LNCAP (cell line): ENCODE measurements around the gene ITGA1.

Experiments used
- CTCF ChIP-seq: fragments of 450-650 bp; IDR thresholded peaks from 2 replicates; pipeline ENCODE4 v1.5.1; 2017; ENCODE audit warnings: mild to moderate bottlenecking

The ITGA1 gene

GRCh38 chr5:52999344-52999949 lies 211.7 kb downstream of the ITGA1 start:
- no peak for TF ChIP-seq CTCF

GRCh38 chr5:53001541-53001940 lies 213.8 kb downstream of the ITGA1 start:
- no peak for TF ChIP-seq CTCF

- no peak for TF ChIP-seq CTCF
Measured at GRCh38 chr5:53002491-53002890, 214.8 kb downstream of the ITGA1 start.

- TF ChIP-seq CTCF = no peak
Measured at GRCh38 chr5:53003144-53003543, 215.4 kb downstream of the ITGA1 start.

GRCh38 chr5:53006911-53007890 lies 219.5 kb downstream of the ITGA1 start:
- no peak for TF ChIP-seq CTCF

DNA sequence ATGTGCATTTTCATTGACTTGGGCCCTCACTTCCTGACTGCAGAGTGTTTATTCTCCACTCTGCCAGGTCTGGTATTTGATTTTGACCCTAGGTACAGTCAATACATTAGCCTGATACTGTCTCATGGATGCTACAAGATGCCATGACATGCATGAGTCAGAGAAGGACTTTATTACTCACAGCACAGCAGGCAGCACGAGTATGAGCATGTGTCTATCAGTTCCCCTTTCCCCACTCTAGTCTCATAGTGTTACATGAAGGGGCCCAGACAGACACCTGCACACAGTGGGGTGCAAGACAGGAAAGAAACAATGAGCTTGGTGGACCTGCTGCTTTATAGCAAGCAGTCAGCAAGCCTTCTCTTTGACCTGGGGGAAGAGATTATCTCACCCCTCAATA lies 221.0 kb downstream of the ITGA1 start:
- no peak for TF ChIP-seq CTCF
